ENCODE data around the gene IL10RB.

Gene IL10RB

DNA sequence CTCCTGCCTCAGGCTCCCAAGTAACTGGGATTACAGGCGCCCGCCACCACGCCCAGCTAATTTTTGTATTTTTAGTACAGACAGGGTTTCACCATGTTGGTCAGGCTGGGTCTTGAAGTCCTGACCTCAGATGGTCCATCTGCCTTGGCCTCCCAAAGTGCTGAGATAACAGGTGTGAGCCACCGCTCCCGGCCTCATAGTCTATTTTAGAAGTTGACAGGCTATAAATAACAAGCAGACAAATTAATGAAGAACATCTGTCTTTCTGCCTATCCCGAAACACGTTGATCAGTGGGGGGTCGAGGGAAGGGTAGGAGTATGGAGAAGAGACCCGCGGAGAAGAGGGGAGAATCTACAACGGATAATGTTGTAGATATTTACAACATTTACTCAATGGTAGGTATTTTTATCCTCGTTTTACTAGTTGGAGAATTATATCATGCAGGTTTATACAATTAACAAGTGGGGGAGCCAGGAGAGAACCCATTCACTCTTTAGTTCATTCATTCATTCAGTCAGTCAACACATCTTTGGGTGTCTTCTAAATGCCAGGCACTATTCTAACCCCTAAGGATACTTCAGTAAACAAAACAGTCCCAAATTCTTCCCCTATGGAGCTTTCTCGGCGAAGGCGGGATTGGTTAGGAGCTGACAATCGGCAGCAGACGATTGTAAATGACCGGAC, 36.9 kb upstream of the IL10RB start:
- TF ChIP-seq TOX (CRISPR knock-in tag; IDR thresholded peaks at IDR 0.05; ENCODE audit: borderline replicate concordance) (no peak), GLIS3 (CRISPR knock-in tag; IDR thresholded peaks at IDR 0.05) (no peak), ZNF8 (CRISPR knock-in tag; IDR thresholded peaks at IDR 0.05) (no peak), CSDC2 (CRISPR knock-in tag; IDR thresholded peaks at IDR 0.05) (no peak), BACH2 (CRISPR knock-in tag; IDR thresholded peaks at IDR 0.05; ENCODE audit: borderline replicate concordance) (no peak), ZC3H10 (CRISPR knock-in tag; IDR thresholded peaks at IDR 0.05) (no peak), ZFP3 (CRISPR knock-in tag; IDR thresholded peaks at IDR 0.05) (no peak), ZNF565 (CRISPR knock-in tag; conservative IDR thresholded peaks at IDR 0.05; ENCODE audit: low read depth) (no peak), SNAI2 (CRISPR knock-in tag; IDR thresholded peaks at IDR 0.05) (no peak), ZFP30 (CRISPR knock-in tag; IDR thresholded peaks at IDR 0.05) (no peak), ISL1 (CRISPR knock-in tag; IDR thresholded peaks at IDR 0.05) (no peak), ESRRG (CRISPR knock-in tag; IDR thresholded peaks at IDR 0.05) (no peak), RARB (CRISPR knock-in tag; IDR thresholded peaks at IDR 0.05) (no peak), PPARA (CRISPR knock-in tag; IDR thresholded peaks at IDR 0.05; ENCODE audit: borderline replicate concordance) (no peak), OSR1 (CRISPR knock-in tag; IDR thresholded peaks at IDR 0.05) (no peak), TCF4 (CRISPR knock-in tag; IDR thresholded peaks at IDR 0.05; ENCODE audit: borderline replicate concordance) (no peak)
- TF ChIP-seq, protein P1, sequence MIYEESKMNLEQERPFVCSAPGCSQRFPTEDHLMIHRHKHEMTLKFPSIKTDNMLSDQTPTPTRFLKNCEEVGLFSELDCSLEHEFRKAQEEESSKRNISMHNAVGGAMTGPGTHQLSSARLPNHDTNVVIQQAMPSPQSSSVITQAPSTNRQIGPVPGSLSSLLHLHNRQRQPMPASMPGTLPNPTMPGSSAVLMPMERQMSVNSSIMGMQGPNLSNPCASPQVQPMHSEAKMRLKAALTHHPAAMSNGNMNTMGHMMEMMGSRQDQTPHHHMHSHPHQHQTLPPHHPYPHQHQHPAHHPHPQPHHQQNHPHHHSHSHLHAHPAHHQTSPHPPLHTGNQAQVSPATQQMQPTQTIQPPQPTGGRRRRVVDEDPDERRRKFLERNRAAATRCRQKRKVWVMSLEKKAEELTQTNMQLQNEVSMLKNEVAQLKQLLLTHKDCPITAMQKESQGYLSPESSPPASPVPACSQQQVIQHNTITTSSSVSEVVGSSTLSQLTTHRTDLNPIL (CRISPR knock-in tag; IDR thresholded peaks at IDR 0.05; ENCODE audit: low read depth): no peak
- TF ChIP-seq, protein P2, sequence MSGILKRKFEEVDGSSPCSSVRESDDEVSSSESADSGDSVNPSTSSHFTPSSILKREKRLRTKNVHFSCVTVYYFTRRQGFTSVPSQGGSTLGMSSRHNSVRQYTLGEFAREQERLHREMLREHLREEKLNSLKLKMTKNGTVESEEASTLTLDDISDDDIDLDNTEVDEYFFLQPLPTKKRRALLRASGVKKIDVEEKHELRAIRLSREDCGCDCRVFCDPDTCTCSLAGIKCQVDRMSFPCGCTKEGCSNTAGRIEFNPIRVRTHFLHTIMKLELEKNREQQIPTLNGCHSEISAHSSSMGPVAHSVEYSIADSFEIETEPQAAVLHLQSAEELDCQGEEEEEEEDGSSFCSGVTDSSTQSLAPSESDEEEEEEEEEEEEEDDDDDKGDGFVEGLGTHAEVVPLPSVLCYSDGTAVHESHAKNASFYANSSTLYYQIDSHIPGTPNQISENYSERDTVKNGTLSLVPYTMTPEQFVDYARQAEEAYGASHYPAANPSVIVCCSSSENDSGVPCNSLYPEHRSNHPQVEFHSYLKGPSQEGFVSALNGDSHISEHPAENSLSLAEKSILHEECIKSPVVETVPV (CRISPR knock-in tag; IDR thresholded peaks at IDR 0.05): no peak
- TF ChIP-seq, protein P3, sequence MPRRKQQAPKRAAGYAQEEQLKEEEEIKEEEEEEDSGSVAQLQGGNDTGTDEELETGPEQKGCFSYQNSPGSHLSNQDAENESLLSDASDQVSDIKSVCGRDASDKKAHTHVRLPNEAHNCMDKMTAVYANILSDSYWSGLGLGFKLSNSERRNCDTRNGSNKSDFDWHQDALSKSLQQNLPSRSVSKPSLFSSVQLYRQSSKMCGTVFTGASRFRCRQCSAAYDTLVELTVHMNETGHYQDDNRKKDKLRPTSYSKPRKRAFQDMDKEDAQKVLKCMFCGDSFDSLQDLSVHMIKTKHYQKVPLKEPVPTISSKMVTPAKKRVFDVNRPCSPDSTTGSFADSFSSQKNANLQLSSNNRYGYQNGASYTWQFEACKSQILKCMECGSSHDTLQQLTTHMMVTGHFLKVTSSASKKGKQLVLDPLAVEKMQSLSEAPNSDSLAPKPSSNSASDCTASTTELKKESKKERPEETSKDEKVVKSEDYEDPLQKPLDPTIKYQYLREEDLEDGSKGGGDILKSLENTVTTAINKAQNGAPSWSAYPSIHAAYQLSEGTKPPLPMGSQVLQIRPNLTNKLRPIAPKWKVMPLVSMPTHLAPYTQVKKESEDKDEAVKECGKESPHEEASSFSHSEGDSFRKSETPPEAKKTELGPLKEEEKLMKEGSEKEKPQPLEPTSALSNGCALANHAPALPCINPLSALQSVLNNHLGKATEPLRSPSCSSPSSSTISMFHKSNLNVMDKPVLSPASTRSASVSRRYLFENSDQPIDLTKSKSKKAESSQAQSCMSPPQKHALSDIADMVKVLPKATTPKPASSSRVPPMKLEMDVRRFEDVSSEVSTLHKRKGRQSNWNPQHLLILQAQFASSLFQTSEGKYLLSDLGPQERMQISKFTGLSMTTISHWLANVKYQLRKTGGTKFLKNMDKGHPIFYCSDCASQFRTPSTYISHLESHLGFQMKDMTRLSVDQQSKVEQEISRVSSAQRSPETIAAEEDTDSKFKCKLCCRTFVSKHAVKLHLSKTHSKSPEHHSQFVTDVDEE (CRISPR knock-in tag; IDR thresholded peaks at IDR 0.05): no peak
- no peak for ATAC-seq

DNA sequence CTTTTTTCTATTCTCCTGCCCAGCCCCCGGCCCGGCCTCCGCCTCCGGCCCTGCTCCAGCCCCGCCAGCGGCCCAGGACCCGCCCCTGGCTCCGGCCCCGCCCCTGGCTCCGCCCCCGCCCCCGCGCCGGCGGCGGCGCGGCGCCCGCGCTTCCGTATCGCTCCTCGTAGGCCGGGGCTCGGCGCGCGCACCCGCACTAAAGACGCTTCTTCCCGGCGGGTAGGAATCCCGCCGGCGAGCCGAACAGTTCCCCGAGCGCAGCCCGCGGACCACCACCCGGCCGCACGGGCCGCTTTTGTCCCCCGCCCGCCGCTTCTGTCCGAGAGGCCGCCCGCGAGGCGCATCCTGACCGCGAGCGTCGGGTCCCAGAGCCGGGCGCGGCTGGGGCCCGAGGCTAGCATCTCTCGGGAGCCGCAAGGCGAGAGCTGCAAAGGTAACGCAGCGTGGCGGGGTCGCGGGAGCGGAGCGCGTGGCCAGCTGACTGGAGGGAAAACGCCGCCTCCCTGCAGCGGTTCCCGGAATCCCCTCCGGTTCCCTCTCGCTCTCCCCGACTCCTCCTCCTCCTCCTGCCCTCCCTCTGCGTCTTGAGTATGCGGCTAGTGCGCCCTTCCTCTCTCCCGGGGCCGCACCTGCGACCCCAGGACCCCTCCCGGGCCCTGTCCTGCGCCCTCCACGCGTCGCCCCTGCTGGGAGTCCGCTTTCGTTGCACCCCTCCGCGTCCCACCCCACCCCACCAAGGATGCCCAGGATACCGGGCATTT, 36.2 kb upstream of the IL10RB start, which contains the start of gene IFNAR2:
IFNAR2 (plus strand) TSS at position 155 of the 761 bp plus-strand sequence. CDS start 11,985 bp downstream, outside the sequence.
- ATAC-seq: peak; percentile 91
- TF ChIP-seq, protein P3 (CRISPR knock-in tag; IDR thresholded peaks at IDR 0.05): no peak
- TF ChIP-seq ZFP3 (CRISPR knock-in tag; IDR thresholded peaks at IDR 0.05): 0 out of 2 replicates have a peak, but pooled peaks have one; percentile 16

DNA sequence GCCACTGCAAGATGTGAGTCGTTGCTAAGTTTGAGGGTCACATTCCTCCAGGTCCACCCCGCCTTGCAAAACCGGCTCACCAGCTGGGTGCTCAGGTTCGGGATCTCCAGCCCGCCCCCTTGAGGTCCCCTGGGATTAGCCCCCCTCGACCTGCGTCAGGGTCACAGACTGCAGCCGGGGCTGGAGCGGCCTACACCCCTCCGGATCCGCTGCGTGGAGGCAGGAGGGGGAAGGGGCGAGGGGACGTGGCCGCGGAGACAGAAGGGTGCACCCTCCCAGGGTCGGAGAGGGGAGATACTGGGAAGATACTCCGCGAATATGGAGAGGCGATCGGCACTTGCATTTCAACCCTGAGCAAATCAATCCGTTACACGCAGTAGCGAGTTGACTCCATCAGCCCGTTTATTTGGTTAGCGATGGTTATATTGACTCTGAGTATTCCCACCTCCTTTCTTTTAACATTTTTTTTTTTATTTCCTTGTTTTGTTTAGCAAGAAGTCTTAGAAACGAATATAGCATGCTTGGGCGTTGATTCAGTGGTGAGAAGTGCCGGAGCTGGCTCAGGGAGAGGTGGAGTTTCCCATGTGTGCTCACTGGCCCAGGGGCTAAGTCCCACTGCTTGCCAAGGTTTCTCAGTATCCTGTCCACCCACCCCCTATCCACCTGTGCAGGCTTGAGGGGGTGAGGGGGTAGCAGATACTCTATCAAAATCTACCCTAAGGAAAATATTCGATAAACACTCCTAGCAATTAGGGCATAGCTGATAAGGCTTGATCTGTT, 35.4 kb upstream of the IL10RB start:
- ATAC-seq: peak; percentile 66
- TF ChIP-seq ZFP3 (CRISPR knock-in tag; IDR thresholded peaks at IDR 0.05) (no peak), BACH2 (CRISPR knock-in tag; IDR thresholded peaks at IDR 0.05; ENCODE audit: borderline replicate concordance) (no peak), ZFP30 (CRISPR knock-in tag; IDR thresholded peaks at IDR 0.05) (no peak), OSR1 (CRISPR knock-in tag; IDR thresholded peaks at IDR 0.05) (no peak), PPARA (CRISPR knock-in tag; IDR thresholded peaks at IDR 0.05; ENCODE audit: borderline replicate concordance) (no peak), RARB (CRISPR knock-in tag; IDR thresholded peaks at IDR 0.05) (no peak), ISL1 (CRISPR knock-in tag; IDR thresholded peaks at IDR 0.05) (no peak), ZNF70 (CRISPR knock-in tag; IDR thresholded peaks at IDR 0.05) (no peak)
- TF ChIP-seq, protein P1 (CRISPR knock-in tag; IDR thresholded peaks at IDR 0.05; ENCODE audit: low read depth): no peak

Data from SK-N-SH treated with all-trans-retinoic acid at 6 μM for 48 hours (cell line).